NCI-H226 (cell line): ENCODE measurements around the gene ESCO1.
"Not testable (repeated sequence)": the region's sequence is repeated elsewhere in the genome, so short reads cannot be mapped to it uniquely, and the experiment has no call there.

Experiments
- DNase-seq: peaks from one replicate; pipeline ENCODE4 v3.0.0-alpha.2; 2015

The ESCO1 gene, protein sequence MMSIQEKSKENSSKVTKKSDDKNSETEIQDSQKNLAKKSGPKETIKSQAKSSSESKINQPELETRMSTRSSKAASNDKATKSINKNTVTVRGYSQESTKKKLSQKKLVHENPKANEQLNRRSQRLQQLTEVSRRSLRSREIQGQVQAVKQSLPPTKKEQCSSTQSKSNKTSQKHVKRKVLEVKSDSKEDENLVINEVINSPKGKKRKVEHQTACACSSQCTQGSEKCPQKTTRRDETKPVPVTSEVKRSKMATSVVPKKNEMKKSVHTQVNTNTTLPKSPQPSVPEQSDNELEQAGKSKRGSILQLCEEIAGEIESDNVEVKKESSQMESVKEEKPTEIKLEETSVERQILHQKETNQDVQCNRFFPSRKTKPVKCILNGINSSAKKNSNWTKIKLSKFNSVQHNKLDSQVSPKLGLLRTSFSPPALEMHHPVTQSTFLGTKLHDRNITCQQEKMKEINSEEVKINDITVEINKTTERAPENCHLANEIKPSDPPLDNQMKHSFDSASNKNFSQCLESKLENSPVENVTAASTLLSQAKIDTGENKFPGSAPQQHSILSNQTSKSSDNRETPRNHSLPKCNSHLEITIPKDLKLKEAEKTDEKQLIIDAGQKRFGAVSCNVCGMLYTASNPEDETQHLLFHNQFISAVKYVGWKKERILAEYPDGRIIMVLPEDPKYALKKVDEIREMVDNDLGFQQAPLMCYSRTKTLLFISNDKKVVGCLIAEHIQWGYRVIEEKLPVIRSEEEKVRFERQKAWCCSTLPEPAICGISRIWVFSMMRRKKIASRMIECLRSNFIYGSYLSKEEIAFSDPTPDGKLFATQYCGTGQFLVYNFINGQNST

DNA sequence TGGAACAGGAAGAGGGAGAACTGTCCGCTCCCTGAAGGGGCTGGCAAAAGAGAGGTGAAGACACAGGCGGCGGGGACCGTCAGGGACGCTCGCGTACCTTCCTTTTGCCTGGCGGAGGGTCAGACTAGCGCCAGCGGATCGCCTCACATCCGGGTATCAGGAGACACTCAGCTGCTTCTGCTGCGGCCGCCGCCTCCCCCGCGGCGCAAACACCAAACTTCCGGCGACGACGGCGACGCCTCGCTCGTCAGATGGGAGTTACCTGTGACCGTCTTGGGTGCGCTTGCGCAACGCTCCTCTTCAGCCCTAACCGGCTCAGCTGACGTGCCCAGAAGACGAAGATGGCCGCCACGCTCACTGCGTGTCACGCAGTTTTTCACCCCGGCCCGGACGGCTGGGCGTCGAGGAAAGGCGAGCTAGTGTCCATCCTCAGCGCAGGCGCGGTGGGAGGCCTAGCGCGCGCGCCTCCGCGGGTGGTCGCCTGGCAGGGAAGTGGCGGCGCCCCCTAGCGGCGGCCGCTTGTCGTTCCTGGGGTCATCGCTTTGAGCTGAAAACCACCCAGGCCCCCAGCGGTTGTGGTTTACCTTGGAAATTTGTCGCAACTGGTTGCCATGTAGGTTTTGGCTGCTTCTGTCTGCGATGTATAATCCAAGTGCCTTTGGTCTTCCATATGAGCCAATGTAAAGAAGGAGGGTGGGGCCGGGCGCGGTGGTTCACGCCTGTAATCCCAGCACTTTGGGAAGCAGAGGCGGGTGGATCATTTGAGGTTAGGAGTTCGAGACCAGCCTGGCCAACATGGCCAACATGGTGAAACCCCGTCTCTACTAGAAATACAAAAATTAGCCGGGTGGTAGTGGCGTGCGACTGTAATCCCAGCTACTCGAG lies at the start of gene ESCO1:
Gene ESCO1 (minus strand): TSS at position 179 of the 885 bp plus-strand sequence. CDS start 25,861 bp downstream, outside the sequence.
- peak; percentile 98 for DNase-seq

DNA sequence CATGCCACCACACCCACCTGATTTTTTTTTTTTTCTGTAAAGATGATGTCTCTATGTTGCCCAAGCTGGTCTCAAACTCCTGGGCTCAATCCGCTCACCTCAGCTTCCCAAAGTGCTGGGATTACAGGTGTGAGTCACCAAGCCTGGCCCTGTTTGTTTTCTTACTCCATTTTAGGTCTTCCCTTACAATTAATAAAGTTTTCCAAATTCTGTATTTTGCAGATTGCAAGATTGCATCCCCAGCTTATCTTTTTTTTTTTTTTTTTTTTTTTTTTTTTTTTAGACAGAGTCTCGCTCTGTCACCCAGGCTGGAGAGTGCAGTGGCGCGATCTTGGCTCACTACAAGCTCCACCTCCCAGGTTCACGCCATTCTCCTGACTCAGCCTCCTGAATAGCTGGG lies 39.9 kb upstream of the ESCO1 start:
- DNase-seq: not testable (repeated sequence)

DNA sequence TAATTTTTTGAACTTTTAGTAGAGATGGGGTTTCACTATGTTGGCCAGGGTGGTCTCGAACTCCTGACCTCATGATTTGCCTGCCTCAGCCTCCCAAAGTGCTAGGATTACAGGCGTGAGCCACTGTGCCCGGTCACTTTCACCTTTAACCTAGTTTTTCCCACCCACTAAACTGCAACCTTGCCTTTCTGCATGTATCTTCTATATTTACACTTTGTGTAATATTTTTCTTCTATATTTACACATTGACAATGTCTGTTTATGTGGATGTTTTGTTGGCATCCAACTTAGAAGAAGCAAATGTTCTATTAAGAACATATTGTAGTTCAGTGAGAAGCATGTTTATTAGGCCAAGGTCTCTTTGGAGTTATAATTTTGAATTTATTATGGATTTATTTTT lies 38.3 kb upstream of the ESCO1 start:
- no peak for DNase-seq

DNA sequence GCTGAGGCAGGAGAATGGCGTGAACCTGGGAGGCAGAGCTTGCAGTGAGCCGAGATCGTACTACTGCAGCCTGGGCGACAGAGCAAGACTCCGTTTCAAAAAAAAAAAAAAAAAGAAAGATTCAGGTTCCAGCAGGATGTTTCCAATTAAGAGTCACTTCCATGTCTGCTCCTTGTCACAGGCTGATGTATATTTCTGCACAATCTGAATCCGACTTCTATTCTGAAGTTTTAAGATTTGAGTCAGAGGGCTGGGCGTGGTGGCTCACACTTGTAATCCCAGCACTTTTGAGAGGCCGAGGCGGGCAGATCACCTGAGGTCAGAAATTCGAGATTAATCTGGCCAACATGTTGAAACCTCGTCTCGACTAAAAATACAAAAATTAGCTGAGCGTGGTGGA lies 36.3 kb upstream of the ESCO1 start:
- no peak for DNase-seq

DNA sequence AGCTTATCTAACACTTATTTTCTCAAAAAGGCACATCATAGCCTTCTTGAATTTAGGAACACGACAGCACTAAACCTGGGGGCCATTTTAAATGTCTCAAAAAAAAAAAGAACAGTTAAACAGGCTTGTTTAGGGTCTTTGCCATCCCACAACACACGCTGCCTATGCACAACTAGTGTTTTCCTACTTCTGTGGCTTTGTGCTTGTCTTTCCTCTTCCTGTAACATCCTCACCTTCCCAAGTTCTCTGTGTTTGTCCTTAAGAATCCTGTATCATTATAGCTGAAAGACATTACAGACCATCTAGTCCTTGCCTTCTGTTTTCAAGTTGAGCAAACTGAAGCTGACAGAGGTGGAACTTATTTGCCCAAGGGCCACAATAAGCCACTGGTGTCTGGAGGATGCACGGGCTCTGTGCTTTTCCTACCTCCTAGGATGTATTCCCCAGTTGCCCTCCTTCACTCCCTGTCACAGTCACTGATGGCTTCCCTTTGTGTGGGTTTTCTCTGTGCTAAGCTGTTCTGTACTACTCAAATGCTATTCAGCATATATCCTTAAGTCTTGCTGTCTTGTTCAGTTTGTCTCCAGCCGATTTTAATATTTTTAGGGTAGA lies 34.2 kb upstream of the ESCO1 start:
- DNase-seq: no peak

DNA sequence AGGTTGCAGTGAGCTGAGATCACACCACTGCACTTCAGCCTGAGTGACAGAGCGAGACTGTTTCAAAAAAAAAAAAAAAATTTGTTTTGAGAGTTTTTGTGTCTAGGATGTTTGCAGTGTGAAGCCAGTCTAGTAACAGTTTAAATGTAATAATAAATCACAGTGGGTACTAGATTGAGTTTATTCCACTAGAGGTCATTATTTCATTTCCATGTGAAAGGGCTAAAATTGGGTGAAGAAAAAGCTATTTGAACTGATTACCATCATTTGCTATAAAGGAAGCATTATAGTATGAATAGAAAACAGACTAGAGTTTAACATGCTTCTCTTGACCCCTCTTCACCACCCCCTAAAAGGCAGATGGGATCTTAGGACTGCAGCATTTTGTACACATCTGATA lies 31.9 kb upstream of the ESCO1 start:
- no peak for DNase-seq

DNA sequence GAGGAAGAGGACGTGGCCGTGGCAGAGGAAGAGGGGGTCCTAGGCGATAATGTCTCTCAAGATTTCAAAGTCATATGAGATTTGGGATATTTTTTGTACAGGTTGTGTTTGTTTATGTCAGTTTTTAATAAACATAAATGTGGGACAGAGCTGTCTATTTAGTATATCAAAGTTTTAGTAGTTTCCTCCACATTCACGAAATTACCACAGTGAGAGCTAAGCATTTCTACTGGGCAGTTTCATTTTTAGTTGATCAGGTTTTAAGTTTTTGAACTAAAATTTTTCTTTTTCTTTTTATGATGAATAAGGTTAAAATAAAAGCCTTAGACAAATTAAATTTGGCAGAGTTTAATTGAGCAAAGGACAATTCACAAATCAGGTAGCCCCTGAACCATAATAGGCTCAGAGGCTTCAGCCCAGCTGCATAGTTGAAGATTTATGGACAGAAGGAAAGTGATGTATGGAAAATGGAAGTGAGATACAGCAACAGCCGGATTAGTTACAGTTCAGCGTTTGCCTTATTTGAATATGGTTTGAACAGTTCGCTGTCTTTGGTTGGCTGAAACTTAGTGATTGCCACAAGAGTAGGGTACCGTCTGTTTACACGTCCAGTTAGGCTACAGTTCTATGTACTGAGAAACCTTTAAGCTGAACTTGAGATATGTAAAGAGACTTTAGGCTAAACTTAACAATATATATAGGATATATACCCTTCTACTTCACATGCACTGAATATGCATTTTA lies 28.8 kb upstream of the ESCO1 start:
- DNase-seq: no peak

DNA sequence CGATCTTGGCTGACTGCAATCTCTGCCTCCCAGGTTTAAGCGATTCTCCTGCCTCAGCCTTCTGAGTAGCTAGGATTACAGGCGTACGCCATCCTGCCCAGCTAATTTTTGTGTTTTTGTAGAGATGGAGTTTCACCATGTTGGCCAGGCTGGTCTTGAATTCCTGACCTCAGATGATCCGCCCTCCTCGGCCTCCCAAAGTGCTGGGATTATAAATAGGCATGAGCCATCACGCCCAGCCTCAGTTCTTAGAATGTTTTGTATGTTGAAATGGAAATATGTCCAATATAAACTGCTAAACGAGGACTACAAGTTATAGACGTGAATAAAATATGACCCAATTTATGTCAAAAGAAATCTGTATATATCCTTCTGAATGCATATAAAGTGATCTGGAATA lies 21.1 kb upstream of the ESCO1 start:
- DNase-seq: not testable (repeated sequence)

DNA sequence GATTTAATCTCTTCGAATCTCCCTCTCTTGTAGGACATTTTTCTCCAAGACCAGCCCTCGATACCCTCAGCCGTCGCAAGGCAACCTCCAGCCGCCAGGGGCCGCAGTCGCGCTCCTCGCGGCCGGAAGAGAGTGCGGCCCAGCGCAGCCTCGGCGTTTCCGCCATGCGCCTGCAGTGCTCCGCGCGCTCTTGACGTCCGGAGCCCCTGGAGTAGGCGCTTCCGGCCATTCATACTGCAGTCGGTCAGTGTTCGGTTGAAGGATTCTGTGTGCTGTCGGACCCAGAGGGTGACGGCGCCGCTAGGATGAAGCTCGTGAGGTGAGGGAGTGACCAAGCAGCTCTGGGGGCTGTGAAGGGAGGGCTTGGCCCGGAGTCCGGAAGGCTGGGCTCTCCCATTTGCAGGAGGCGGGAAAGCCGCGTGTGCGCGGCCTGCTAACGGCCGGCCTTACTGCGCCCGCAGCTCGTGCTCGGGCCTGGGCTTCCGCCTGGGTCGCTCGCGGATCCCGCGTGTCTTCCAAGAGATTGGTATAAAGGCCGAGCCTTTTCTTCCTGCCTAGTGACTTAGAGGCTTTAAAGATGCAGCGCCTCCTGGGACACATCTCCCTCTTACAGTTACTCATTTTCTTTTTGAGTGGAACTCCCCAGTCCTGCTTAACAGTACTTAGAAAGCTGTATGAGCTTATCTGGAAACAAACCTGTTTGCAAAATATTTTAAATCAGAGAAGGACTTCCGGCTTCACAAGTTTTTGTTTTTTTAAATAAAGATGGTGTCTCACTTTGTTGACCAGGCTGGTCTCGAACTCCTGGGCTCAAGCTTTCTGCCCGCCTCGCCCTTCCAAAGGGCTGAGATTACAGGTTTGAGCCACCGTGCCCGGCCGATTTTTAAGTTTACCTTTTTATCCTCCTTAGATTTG lies 11.9 kb upstream of the ESCO1 start, which contains the start of gene SNRPD1:
Gene SNRPD1 (plus strand): TSS at position 190 of the 915 bp plus-strand sequence. CDS start 116 bp downstream, at position 306.
- peak; percentile 90 for DNase-seq

DNA sequence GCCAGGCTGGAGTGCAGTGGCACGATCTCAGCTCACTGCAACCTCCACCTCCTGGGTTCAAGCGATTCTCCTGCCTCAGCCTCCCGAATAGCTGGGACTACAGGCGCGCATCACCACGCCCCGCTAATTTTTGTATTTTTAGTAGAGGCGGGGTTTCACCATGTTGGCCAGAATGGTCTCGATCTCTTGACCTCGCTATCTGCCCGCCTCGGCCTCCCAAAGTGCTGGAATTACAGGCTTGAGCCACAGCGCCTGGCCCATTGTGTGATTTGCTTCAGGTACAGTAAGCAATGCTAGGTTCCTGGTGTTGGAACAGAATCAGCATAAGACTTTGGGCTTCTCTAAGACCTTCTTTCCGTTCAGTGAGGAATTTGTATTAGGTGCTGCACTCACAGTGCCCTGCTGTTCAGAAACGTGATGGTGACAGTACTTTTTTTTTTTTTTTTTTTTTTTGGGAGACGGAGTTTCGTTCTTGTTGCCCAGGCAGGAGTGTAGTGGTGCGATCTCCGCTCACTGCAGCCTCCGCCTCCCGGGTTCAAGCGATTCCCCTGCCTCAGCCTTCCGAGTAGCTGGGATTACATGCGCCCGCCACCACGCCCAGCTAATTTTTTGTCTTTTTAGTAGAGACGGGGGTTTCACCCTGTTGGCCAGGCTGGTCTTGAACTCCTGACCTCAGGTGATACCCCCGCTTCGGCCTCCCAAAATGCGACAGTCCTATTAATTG lies 11.1 kb upstream of the ESCO1 start:
- DNase-seq: not testable (repeated sequence)

DNA sequence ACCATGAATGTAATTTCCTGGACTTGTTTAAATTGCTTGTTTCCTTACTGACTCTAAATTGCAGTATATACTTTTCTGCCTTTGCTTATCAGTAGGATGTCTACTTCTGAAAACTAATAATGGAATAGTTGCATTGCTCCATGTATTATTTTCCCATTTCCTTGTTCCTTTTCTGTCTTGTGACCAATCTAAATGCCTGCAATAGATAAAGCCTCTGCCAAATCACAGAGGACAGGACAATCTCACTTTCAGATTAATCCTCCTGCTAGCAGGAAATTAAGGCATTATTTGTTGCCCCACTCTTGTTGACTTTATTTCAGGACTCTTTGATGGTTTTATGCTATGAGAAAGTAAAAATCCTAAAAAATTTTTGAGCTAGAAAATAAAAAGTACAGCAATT lies 4.7 kb upstream of the ESCO1 start:
- DNase-seq: no peak

DNA sequence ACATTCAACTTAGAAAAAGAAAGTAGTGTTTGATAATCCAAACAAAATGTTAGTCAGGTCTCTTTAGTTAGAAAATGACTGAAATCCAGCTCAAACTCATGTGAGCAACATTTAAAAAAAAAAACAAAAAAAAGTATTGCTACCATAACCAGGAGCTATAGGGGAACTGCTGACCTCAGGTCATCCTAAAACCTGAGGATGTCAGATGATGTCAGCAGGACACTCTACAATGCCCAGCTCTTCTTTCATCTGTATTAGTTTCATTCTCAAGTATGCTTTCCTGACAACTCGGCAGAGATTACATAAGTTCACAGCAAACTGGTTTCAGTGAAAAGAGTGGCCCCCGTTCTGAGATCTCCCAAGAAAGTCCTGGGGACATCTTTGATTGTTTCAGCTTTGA lies 4.2 kb upstream of the ESCO1 start:
- no peak for DNase-seq

DNA sequence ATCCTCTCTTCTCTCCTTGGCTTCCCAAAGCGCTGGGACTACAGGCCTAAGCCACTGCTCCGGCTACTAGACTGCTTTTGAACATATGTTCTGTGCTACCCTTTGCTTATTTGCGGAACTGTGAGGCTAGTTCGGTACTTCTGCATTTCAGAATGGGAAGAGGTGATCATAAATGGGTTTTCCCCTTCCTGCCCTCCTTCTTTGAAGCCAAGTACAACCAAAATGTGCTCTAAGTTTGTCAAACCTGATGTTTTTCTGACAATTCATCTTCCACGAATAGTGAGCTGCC lies 1.7 kb upstream of the ESCO1 start:
- DNase-seq: no peak

DNA sequence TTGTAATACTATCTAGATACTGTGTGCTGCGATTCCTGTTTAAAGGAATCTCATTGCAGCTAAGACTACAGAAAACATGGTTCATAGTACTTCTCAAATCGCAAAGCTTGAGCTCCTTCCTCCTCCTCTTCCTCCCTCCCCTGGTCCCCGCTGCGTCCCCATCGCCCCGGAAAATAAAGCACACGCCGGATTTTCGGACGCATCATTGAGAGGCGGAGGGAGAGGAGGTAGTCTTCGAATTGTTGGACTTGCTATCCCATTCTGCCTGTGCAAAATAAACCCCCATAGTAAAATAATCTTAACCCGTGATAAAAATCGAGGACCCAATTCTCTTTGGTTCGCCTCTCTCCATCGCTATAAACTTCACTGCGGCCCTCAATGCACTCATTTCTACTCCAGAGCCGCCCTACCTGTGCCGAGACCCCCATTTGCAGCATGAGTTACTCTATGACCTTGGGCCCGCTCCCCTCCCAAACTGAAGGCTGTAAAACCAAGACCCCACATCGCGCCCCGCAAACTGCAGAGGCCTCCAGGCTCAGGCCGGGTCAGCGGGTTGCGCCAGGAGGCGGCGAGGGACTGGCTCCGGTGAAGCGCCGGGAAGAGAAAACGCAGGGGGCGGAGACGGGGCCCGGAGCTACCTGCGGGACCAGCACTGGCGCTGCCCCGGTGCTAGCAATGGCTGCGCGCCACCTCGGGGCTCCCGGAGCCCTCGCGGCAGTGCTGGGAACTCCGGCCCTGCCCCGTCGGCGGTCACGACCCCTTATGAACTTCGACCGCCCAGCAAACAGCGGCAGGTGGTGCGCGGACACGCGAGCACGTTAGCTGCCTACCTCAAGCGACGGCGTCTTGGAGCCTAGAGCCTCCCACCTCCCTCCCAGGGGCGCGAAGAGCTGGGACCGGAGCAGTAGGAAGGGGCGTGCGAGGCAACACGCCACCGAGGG lies 649 bp downstream of the ESCO1 start:
- peak; percentile 25 for DNase-seq

DNA sequence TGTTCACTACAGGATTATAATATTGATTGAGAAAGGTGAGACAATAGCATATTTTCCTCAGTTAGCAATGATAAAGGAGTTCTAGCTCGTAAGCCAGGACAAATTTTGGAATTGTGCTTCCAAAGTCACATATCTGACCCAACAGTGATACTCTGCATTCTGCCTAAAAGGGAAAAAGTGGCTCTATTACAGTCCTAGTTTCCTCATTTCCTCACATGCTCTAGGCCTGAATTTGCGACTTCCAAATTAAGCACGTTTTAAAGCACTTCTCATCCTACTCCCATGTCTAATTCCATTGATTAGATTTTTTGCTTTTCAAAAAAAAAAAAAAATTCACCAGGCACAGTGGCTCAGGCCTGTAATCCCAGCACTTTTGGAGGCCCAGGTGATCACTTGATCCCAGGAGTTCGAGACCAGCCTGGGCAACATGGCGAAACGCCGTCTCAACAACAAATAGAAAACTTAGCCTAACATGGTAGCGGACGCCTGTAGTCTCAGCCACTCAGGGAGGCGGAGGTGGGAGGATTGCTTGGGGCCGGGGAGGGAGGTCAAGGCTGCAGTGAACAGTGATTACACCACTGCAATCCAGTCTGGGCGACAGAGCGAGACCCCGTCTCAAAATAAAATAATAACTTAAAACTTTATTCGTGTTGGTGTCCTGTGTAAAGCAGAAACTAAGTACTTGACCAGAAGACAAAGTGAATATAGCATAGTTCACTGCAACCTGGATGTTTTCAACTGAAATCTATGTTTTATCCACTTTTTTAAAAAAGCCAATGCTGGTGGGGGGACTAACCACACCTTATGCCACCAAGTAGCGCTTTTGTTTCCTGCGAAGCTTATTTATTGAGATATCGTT lies 1.5 kb downstream of the ESCO1 start:
- DNase-seq: no peak

DNA sequence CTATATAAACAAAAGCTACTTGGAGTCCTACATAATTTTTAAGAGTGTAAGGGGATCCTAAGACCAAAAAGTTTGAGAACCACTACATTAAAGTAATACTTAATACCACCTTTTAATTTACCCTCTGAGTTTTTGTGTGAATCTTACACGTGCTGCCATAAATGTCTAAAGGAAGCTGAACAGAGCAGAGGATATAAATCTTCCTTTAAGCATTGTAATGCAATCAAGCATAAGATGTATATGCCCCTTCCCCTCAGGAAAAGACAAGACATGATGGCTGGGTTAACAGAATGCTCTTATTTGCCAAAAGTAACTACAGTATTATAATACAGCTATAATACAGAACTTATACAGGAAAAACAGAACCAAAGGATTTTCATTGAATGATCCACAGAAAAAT lies 2.9 kb downstream of the ESCO1 start:
- no peak for DNase-seq

DNA sequence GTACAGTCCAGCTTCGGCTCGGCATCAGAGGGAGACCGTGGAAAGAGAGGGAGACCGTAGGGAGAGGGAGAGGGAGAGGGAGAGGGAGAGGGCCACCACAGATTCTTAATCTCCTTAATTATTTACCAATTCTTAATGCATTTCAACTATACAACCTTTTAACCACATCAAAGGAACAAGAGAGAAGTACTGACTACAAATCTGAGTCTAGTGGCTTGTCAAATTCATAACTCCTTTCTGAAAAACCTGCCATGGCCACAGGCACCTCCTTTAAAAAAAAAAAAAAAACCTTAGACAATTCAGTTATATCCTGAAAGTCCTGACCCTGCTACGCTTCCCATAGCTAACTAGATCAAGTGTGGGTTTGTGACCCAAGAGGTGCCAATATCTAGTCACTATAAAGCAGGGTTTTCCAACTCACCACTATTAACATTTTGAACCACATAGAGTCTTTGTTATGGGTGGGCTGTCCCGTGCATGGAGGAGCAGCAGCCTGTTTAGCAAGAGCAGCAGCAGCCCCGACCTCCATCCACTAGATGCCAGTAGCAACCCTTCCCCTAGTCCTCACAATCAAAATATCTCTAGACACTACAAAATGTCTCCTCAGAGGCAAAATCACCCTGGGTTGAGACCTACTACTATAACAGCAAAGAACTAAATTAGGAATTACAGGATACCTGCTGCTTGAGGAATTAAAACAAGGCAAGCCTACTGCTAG lies 6.8 kb downstream of the ESCO1 start:
- DNase-seq: no peak
